NCI-H345 treated with DMSO at 0.1 percent for 48 hours (cell line): ENCODE data around the gene TMEM18.

Source experiments
- DNase-seq: peaks from one replicate; lab custom pipeline; 2025; ENCODE audit not compliant: unreplicated experiment; lab: John Stamatoyannopoulos, UW

TMEM18 gene

DNA sequence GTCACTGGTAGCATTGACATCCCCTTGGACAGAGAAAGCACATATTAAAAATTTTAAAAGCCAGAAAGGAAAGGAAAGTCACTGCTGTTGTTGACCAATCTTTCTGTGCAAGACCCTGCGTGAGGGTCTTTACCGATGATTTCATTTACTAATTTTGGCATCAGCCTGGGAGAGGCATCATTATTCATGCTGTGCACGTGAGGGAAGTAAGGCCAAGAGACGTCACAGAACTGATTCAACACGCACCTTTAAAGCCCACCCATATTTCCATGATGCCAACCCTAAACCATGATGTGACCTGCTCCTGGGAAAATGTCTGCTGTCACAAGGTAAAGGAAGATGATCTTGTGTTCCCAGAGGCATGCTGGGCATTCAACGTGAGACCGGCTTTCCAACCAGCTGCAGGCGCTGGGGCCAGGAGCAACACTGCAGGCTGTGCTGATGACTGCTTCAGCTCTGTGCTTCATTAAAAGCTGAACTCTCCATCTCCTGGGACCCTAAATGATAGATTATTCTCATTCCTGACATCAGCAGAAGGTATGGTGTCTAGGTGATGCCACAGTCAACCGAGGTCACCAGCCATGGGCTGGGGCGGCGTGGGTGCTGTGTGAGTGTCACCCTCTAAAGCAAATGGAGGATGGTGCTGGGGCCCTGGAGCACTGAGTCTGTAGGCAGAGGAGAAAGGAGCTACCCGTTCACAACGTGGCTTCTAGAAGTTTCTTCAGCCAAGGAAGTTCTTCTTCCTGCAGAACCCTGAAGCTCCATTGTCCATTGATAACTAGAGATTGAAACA lies 53.9 kb downstream of the TMEM18 start:
- no peak for DNase-seq

DNA sequence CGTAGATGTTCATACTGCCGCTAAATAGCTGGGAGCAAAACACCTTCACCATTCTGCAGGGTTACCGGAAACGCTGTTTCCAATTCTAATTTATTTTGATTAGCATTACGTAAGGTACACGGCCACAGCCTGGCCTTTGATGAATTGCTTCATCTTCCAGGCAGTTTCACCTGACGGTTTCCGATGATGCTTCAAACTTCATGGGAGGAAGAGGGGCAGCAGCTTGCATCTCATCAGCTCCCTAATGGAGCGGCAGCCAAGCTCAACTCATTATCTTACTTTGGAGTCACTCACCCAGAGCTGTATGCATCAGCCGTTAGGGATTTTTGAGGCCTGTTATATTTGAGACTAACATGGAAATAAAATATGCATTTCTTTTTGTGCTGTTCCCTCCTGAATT lies 54.8 kb downstream of the TMEM18 start:
- no peak for DNase-seq

GRCh38 chr2:621303-622099 lies 55.7 kb downstream of the TMEM18 start:
- no peak for DNase-seq

GRCh38 chr2:620471-621302 lies 56.5 kb downstream of the TMEM18 start:
- no peak for DNase-seq

- no peak for DNase-seq
Observed at GRCh38 chr2:620004-620403, 57.2 kb downstream of the TMEM18 start.

GRCh38 chr2:618422-618990 lies 58.7 kb downstream of the TMEM18 start:
- DNase-seq: no peak

DNA sequence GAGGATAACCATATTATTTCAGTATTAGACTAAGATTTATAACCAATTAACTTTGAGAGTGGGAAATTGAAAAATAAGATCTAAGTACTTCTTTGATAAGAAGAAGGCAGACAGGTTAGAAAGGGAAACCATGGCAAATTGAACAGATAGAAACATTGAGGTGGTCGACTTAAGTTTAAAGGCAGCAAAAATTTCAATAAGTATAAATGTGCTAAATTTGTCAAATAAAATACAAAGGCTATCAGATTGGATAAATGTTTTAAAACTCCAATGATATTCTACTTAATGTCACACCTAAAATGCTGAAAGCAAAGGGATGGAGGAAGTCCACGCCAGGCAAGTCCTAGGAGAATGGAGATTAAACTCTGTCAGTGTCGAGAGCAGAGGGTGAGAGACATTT lies 59.2 kb downstream of the TMEM18 start:
- no peak for DNase-seq
